ENCODE results near the gene CDH26. TPM values are rescaled to one million over a fixed set of nuclear protein-coding genes. Genes with fewer than 3 reads are reported as not detected.

CDH26 gene
- total and polyA plus RNA-seq, 9 of the 15 experiments (the other 6 are each of a cell fraction or from before 2014, with no cell fraction given) = 0.07 to 0.13 (median 0.10) TPM; not detected in 4

GRCh38 chr20:59997896-59998295, 39.7 kb downstream of the CDH26 start:
- ChIA-PET POLR2A (no interaction called here), CTCF (ENCODE audit: low intra/inter-chr PET ratio) (no interaction called here)
- H3K36me3 ChIP-seq (ENCODE audit: control insufficient read depth, insufficient read depth, low read length) = no peaks in the 10 kb centered on the region
- no peak overlapping the region for H3K4me2 ChIP-seq (ENCODE audit: insufficient read depth, low read length)
- in situ Hi-C loops (cut with MboI) = no loop called here
- no peak overlapping the region for H3K27ac ChIP-seq (ENCODE audit: extremely low read depth, low read depth, low read length)
- WGBS (ENCODE audit: insufficient coverage, low coverage, missing lambda C conversion rate) = 3% methylated on average over 2 of the region's 2 CpGs
- no peak overlapping the region for H2AFZ ChIP-seq (ENCODE audit: low read depth, low read length)
- no peak overlapping the region for H3K4me3 ChIP-seq
- no peak overlapping the region for H3K9ac ChIP-seq (ENCODE audit: insufficient read depth in 1 of 2, low read depth in 2 of 2, low read length in 2 of 2)
- peaks cover 0 to 2% of the 10 kb centered on the region in 2 experiments; a peak in 2 of 5 replicates for H3K27me3 ChIP-seq (ENCODE audit: control insufficient read depth in 2 of 2, insufficient read depth in 2 of 2, low read length in 2 of 2)
- DNase-seq (ENCODE audit: extremely low read depth in 1 of 4, low spot score in 3 of 4) (no peak), FAIRE-seq (no peak), ATAC-seq (no peak)
- no TSS peak for BruUV-seq (replicated peaks)
- intact Hi-C loops (cut with micrococcal nuclease) = no loop called here
- H3K9me1 ChIP-seq (ENCODE audit: control insufficient read depth, insufficient read depth, low read length) = no peaks in the 10 kb centered on the region
- no peaks in the 10 kb centered on the region for H3K9me3 ChIP-seq (replicated peaks; ENCODE audit: control insufficient read depth, insufficient read depth, low read depth, low read length)
- no peaks in the 10 kb centered on the region for H3K79me2 ChIP-seq (ENCODE audit: control insufficient read depth, insufficient read depth, low read length)
- H3K4me1 ChIP-seq (replicated peaks in 1 of 2; ENCODE audit: control insufficient read depth in 2 of 2, insufficient read depth in 2 of 2, low read length in 2 of 2) = no peaks in the 10 kb centered on the region
- no peaks in the 10 kb centered on the region for H4K20me1 ChIP-seq (replicated peaks; ENCODE audit: control insufficient read depth, insufficient read depth, low read length)
- TF ChIP-seq SAFB (IDR thresholded peaks at IDR 0.05; ENCODE audit: borderline replicate concordance, low read depth, low read length) (no peak), ELF4 (CRISPR knock-in tag; IDR thresholded peaks at IDR 0.05) (no peak), ZBTB43 (CRISPR knock-in tag; IDR thresholded peaks at IDR 0.05) (no peak), NCOA4 (IDR thresholded peaks at IDR 0.05; ENCODE audit: partially characterized antibody) (no peak), CREB3L1 (IDR thresholded peaks at IDR 0.05; ENCODE audit: borderline replicate concordance, low read depth) (no peak), ZBTB9 (CRISPR knock-in tag; IDR thresholded peaks at IDR 0.05) (no peak), ZMIZ1 (IDR thresholded peaks at IDR 0.05; ENCODE audit: low read depth in 2 of 2, low read length in 2 of 2) (no peak), MIER1 (IDR thresholded peaks at IDR 0.05; ENCODE audit: low read depth) (no peak), PHB (CRISPR knock-in tag; IDR thresholded peaks at IDR 0.05) (no peak)
